Midbrain (tissue), 1 donor: ENCODE results near the gene STXBP1.
A peak's percentile ranks its signal among the peaks of the same experiment; 100 is the strongest.
"Not testable (repeated sequence)": the region's sequence is repeated elsewhere in the genome, so short reads cannot be mapped to it uniquely, and the experiment has no call there.

Experiments used
- DNase-seq: peaks from one replicate; lab custom pipeline; 2025; lab: John Stamatoyannopoulos, UW

STXBP1 gene

DNA sequence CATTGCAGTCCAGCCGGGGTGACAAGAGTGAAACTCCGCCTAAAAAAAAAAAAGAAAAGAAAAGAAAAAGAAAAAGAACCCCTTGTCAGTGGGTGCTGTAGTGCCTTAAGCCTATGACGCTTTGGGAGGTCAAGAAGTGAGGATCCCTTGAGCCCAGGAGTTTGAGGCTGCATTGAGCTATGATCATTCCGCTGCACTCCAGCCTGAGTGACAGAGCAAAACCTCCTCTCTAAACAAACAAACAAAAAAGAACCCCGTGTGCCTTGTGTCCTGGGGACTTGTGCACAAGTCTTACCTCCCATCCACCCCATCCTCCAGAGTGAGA, 33.5 kb upstream of the STXBP1 start:
- DNase-seq = no peak

DNA sequence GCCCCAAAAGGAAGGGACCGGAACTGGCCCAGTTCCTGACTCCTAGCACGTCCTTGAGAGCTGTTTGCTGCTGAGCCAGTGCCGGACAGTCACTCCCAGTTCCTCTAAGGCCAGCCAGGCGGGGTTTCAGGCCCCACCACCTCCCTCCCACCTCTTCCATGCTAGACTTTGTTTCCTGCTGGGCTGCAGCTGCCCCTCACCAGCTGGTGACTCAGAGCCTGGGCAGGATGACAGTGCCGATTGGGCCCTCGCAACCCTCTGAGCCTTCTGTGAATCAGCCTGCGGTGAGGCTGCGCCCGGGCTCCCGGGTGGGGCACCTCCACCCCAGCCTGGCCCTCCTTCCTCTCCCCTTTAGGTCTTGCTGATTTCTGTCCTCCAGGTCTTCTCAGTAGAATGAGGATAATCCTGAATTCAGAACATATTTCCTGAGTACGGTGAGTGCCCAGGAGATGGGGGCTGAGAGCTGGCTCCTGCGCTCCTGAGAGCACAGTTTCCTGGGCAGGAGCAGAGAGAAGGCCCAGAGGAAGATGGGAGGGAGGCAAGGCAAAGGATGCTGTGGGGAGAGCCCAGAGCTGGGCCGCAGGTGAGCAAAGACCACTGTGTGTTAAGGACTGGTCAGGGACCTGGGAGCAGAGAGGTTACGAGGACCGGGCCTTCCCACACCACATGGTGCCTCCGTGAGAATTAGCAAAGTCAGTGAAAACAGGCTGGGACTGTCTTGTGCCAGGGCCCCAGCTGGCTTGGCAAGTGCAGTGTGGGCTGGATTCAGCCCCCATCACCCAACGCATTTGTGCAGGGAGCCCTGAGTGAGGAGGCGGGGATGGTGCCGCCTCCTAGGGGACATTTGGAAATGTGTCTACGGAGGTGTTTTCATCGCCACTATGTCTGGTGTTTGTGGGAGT, 32.9 kb upstream of the STXBP1 start:
- peak; percentile 66 for DNase-seq

DNA sequence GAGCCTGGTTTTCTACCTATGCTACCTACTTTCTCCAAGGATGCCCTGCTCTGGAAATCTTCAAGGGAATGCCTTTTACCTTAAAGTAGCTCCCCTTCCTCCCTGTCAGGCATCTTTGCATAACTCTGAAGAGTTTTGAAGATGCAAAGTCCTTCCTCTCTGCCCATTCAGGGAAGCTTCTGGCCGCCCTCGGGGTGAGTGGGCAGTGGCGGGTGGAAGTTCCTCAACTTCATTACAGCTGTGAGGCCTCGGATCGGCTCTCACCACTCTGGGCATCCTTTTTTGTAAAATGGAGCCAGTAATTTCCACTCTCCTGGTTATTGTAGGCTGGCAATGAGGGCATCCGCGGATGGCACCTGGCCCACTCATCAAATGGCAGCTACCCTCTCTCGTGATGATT, 31.7 kb upstream of the STXBP1 start:
- DNase-seq = no peak

DNA sequence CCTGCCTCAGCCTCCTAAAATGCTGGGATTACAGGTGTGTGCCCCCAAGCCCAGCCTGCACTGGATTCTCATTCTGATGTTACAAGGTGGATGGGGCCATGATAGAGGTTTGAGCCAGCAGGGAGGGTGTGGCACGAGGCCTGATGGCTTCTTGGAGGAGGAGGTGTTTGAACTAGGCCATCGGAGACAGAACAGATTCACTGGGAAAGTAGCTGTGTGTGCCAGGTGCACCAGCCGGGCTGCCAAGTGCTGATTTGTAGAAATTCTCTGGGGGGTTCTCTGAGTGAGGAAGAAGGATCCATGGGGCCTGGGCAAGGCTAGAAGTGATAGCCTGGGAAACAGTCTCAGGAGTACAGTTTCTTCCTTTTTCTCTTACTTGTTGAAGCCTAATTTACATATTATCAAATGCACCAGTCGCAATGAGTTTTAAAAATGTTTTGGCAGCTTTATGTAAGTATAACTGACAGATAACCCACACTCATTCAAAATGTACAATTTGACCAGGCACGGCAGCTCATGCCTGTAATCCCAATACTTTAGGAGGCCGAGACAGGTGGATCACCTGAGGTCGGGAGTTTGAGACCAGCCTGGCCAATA, 31.1 kb upstream of the STXBP1 start:
- DNase-seq = no peak

DNA sequence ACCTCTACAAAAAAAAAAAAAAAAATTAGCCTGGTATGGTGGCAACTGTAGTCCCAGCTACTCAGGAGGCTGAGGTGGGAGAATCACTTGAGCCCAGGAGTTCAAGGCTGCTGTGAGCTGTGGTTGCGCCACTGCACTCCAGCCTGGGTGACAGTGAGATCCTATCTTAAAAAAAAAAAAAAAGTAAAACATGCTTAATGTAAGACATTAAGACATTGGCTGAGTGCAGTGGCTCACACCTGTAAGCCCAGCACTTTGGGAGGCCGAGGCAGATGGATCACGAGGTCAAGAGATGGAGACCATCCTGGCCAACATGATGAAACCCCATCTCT, 27.6 kb upstream of the STXBP1 start:
- DNase-seq = not testable (repeated sequence)

DNA sequence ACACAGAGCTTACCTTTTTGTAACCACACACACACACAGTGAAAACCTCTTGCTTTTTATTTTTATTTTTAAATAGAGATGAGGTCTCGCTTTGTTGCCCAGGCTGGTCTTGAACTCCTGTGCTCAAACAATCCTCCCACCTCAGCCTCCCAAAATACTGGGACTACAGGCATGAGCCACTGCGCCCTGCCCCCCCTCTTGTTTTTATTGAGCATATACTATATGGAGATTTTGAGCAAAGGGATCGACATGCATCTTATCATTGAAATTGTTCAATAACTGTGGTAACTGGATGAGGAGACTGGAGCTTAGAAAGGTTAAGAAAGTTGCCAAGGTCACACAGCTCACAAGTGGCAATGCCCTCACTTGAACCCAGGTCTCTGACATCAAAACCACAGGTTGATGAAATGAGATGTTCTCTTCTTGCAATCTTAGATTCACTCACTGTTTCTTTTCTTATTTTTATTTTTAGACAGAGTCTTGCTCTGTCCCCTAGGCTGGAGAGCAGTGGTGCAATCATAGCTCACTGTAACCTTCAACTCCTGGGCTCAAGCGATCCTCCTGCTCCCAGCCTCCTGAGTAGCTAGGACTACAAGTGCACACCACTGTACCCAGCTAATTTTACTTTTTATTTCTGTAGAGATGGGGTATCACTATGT, 26.8 kb upstream of the STXBP1 start:
- no peak for DNase-seq

DNA sequence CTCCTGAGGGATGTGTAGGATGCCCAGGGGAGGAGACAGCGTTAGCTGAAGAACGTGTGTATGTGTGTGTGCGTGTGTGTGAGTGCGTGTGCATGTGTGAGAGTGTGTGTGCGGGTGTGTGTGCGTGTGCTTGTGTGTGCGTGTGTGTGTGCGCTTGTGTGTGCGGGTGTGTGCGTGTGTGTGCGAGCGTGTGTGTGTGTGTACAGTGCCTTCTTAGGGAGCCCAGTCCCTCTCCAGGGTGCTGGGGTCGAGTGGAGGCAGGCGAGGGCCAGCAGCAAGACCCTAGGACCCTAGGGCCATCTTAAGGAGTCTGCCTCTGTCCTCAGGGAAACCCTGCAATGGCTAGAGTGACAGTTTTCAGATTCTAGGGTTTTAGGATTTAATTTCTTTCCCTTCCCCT, 26.0 kb upstream of the STXBP1 start:
- DNase-seq = no peak

DNA sequence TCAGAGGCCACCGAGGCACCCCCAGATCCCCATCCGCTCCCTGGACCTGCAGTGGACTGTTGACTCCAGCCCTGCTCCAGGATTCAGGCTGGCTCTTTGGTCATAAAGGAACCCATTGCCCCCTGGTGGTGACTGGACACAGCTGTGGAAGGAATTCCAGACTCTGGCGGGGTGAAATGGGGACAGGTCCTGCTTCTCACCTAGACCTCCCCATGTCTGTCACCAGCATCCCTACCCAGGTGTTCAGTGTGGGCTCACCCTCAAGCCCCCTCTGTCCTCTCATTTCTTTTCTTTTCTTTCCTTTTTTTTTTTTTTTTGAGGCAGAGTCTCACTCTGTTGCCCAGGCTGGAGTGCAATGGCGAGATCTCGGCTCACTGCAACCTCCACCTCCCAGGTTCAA, 25.5 kb upstream of the STXBP1 start:
- DNase-seq = peak; percentile 80

DNA sequence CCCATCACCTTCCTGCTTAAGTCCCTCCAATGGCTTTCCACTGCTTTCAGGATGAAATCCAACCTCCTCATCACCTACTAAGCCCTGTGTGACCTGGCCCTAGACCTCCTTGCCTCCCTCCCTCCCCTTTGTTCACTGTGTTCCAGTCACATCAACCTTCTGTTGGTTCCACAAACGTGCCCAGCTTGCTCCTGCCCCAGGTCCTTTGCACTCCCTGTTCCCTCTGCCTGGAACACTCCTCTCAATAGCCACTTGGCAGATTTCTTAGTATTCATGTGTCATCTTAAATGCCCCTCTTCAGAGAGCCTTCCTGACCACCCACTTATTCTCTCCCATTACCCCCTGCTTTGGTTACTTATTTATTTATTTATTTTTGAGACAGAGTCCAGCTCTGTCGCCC, 24.1 kb upstream of the STXBP1 start:
- no peak for DNase-seq

DNA sequence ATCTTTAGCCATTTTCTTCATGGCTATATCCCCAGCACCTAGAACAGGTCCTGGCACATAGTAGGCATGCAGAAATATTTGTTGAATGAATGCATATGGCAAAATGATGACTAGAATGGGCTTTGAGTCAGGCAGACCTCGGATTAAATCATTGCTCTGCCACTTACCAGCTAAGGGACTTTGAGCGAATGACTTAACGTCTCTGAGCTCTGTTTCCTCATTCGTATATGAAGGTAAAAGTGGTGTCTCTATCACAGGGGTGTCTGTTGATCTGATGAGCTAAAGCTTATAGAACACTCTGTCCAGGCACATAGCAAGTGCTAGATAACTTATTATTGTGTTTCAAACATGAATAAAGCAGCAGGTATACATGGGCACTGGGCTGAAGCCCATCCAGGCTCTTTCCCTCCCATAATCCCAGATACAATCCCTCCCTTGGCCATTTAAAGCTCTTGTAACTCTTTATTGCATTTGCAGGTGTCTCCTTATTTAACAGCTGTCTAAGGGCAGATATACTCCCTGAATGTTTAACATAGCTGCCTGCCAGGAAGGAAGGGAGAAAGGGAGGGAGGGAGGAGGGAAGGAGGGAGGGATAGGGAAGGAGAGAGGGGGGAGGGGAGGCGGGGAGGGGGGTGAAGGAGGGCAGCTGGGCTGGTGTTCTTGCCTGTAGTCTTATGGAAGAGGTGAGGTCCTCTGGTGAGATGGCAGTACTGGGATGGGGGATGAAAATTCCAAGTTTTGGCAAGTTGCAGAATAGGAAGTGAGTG, 23.2 kb upstream of the STXBP1 start:
- DNase-seq = no peak

DNA sequence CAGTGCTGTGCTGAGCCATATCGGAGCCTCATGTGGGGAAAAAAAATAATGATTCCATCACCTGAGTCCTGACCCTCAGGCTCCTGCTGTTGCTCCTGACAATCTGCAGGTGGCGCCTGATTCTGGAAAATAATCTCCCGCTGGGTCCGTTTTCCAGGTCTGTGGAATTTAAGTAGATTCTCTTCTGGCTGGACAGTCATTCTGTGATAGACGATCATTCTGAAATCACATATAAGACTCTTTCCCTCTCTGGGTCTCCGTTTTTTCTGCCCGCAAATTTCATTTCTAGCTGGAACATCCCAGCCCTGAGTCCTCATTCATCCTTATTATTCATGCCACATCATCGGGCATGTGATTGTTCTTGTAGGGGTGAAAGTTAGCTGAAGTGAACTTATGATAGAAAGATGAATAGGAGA, 22.1 kb upstream of the STXBP1 start:
- peak; percentile 67 for DNase-seq

DNA sequence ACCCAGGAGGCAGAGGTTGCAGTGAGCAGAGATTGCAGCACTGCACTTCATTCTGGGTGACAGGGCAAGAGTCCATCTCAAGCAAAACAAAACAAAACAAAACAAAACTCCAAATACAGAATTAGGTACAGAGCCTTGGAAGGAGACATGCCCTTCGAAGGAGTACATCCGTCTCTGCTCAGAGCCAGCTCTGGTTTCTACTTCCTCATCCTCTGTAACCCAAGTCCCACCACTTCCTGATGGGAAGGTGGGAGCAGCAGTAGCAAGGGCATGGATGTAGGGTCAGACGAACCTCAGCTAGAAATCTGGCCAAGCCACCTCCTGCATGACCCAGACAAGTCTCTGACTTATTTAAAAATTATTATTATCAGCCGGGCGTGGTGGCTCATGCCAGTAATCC, 16.5 kb upstream of the STXBP1 start:
- no peak for DNase-seq

DNA sequence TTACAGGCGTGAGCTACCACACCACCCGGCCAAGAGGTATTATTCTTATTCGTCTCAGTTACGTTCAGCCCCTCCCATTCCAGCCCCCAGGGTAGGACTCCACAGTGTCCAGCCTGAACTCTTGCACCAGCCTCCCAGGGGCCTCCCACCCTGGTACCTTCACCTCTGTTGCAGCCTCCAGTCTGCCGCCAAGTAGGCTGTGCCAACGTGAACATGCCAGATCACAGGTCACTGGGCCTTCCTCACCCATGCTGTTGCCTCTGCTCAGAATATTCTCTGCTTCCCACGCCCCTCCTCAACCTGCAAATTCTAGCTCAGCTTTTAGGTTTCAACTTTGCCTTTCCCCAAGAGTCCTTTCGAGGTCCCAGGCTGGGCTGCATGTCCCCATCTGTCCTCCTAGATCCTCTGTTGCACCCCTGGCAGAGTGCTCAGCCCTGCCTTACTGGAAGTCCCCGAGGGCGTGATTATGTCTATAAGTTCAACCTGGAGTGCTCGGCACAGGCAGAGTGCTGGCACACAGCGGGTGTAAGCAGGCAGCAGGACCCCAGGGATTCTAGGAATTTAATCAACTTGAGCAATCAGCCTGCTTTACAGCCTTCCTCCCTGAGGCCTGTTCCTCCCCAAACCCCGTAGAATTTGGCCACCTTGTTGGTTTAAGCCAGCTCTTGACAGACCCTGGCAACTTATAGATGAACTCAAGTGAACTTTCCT, 13.1 kb upstream of the STXBP1 start:
- DNase-seq = no peak

DNA sequence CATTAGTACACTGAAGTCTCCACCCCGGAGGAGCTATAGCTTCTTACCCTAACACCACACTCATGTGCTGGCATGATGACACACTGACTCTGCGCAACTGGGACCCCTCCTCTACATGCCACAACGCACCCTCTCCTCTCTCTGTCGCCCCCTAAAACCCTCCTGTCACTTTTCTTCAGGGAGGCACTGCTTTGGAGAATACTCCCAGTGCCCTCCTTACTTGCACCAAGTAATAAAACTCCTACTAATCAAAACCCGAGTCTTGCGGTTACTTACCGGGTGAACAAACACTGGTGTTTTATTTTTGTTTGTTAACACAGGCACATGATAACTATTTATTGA, 12.6 kb upstream of the STXBP1 start:
- no peak for DNase-seq

DNA sequence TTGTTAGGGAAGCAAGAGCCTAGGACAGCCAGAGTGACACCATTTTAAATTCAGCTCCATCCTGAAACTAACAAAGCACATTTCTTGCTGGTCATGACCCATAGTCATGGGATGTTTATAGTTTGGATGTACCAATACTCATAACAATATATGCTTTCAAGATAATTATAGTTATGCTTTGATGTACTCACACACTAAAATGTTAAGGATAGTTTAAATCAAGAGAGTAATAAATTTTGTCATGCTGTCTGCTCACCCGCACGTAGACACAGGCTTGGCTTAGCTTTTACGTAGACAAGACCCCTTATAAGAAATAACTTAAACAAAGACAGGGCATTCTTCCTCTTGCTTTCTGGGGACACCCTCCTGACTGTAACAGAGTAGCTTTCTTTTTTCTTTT, 8.9 kb upstream of the STXBP1 start:
- DNase-seq = no peak

DNA sequence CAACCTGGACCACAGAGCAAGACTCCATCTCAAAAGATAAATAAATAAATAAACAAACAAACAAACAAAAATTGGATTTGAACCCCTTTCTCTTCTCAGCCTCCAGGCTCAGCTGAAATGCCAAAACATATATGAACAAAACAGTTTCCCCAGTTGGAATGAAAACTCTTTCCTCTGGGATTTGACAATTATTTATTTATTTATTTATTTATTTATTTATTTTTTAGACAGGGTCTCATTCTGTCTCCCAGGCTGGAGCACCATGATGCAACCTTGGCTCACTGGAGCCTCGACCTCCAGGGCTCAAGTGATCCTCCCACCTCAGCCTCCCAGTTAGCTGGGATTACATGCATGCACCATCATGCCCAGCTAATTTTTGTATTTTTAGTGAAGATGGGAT, 6.0 kb upstream of the STXBP1 start:
- no peak for DNase-seq

DNA sequence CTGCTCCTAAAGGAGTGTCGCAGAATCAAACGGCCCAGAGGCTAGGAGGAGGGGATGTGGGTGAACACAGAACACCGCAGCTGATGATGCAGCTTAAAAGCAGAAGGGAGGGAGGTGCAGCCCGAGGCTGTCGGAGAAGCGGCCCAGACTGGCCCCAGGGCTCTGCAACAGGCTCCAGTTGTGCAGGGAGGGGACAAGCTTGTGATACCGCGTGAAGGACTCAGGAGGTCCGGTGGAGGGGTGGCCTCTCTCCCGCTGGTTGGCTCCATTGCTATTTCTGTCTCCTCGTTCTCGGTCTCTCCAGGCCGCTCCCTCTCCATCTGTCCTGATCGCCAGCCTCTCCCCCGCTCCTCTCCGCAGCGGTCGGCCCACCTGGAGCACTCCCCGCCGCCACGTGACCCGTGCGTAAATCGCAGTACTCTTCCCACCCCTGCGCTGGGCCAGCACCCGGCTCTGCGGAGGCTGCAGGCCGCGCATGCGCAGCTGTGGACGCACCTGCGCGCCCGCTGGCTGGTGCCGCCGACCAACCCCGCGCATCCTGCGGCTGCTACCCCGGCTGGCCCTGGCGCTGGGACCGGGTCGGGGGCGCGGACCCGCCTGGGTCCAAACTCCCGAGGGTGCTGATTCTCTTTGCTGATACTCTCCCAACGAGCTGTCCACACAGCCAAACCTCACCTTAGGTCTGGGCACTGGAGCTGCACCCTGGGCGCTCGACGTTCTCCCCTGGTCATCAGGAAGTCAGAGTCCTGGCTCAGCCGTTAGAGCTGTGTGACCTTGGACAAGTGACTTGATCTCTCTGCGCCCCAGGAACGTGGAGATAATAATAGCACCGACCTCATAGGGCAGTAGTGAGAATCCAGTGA, 3.7 kb upstream of the STXBP1 start:
- DNase-seq = peak; percentile 80

DNA sequence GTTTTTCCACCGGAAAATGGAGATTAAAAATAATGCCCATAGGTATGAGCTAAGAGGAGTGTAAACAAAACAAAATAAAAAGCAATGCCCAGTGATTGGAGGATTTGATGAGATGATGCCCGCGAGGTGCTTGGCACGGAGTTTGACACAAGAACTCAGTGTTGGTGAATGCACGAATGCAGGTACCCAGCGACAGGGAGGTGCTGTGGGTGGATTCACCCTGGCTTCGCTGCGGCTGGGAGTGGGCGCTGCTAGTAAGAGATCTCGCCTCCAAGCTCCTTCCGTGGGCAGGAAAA, 526 bp upstream of the STXBP1 start:
- DNase-seq = no peak

DNA sequence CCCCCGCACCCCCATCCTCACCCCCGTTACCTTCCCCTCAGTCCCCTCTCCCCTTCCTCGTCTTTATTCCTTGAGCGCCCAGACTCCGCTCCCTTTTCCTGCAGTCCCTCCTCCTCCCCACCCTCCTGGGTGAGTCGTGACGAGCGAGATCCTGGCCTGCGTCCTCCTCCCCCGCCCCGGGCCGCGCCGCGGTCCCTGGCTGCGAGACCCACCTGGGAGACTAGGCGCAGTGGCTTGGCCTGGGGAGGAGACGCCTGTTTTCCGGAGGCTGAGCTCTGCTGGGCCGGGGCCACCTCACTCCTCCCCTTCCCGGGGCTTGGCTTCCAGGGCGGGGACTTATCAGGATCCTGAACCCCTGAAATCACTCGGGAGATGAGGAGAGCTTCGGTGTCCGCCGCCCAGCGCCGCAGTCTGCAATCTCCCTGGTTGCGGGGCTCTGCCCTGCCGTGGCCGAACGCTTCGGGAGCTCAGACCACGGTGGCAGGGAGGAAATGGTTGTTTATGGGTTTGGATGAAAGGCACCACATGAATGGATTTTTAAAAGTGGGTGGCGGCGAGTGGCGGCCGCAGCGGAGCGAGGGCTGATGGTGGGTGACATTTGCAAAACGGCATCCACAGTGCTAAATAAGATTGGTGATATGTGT, 984 bp downstream of the STXBP1 start:
- DNase-seq = peak; percentile 68

DNA sequence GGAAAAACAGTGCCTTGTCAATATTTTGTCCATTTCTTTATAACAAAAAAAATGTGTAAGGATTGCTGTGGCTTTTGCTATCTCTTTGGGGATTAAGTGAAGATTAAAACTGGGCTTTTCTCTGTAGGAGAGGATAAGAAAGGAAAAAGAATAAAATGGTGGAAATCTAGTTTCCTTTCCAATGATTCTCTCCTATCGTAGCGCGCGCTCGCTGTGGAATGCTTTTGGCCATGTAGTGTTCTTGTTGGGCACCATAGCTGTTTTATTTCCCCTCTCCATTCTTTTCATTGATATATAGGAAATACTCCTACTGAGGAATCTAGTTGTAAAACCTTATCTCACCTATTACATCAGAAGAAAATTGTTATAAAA, 1.5 kb downstream of the STXBP1 start:
- DNase-seq = no peak

DNA sequence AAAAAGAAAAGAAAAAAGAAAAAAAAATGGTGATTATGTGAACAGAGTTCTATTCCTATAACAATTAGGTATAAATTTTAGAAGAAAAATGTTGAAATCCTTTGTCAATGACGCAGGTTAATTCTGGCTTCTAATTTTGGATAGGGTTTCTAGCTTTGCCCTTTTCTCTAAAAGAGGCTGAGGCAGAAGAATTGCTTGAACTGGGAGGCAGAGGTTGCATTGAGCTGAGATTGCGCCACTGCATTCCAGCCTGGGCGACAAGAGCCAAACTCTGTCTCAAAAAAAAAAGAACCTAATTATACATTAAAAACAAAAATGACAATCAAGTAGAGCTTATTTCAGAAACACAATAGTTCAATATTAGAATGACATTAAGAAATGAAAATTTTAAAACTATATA, 2.9 kb downstream of the STXBP1 start:
- DNase-seq = no peak
